ENCODE measurements around the gene TEX13B. TPM values are rescaled to one million over a fixed set of nuclear protein-coding genes. Genes with fewer than 3 reads are reported as not detected.
A peak's percentile ranks its signal among the peaks of the same experiment; 100 is the strongest.

The TEX13B gene
- total RNA-seq, 1 donor from 2014 or later = not detected

- Histone ChIP-seq H3K27me3 (ENCODE audit: control insufficient read depth, insufficient read depth, low read length) (no peaks in the 10 kb centered on the region), H3K36me3 (ENCODE audit: control insufficient read depth, insufficient read depth, low read length) (no peaks in the 10 kb centered on the region)
- no peak for DNase-seq (ENCODE audit: low read depth)
Measured at GRCh38 chrX:108022491-108023089, 40.4 kb upstream of the TEX13B start.

GRCh38 chrX:108020631-108021030 is 38.5 kb upstream of the TEX13B start:
- TF ChIP-seq CTCF (IDR thresholded peaks at IDR 0.05; ENCODE audit: insufficient read depth, low read length, poor library complexity, severe bottlenecking) = peak; percentile 48
- DNase-seq (ENCODE audit: low read depth) = no peak
- Histone ChIP-seq H3K27me3 (ENCODE audit: control insufficient read depth, insufficient read depth, low read length) (no peaks in the 10 kb centered on the region), H3K4me3 (ENCODE audit: low read depth, low read length) (no peak overlapping the region), H3K36me3 (ENCODE audit: control insufficient read depth, insufficient read depth, low read length) (no peaks in the 10 kb centered on the region)

More at GRCh38 chrX:108022491-108023089, 40.4 kb upstream of the TEX13B start:
- no peak overlapping the region for H3K4me3 ChIP-seq (ENCODE audit: low read depth, low read length)
- no peak for TF ChIP-seq CTCF (IDR thresholded peaks at IDR 0.05; ENCODE audit: insufficient read depth, low read length, poor library complexity, severe bottlenecking)

- no peak for DNase-seq (ENCODE audit: low read depth)
- no peak for TF ChIP-seq CTCF (IDR thresholded peaks at IDR 0.05; ENCODE audit: insufficient read depth, low read length, poor library complexity, severe bottlenecking)
- H3K4me3 ChIP-seq (ENCODE audit: low read depth, low read length) = no peak overlapping the region
- H3K27me3 ChIP-seq (ENCODE audit: control insufficient read depth, insufficient read depth, low read length) = no peaks in the 10 kb centered on the region
- no peaks in the 10 kb centered on the region for H3K36me3 ChIP-seq (ENCODE audit: control insufficient read depth, insufficient read depth, low read length)
Measured at GRCh38 chrX:108019382-108019875, 37.3 kb upstream of the TEX13B start.

- no peak for DNase-seq (ENCODE audit: low read depth)
- H3K27me3 ChIP-seq (ENCODE audit: control insufficient read depth, insufficient read depth, low read length) = no peaks in the 10 kb centered on the region
- H3K36me3 ChIP-seq (ENCODE audit: control insufficient read depth, insufficient read depth, low read length) = no peaks in the 10 kb centered on the region
- no peak overlapping the region for H3K4me3 ChIP-seq (ENCODE audit: low read depth, low read length)
- TF ChIP-seq CTCF (IDR thresholded peaks at IDR 0.05; ENCODE audit: insufficient read depth, low read length, poor library complexity, severe bottlenecking) = no peak
Measured at GRCh38 chrX:108018656-108019381, 36.6 kb upstream of the TEX13B start.

- Histone ChIP-seq H3K27me3 (ENCODE audit: control insufficient read depth, insufficient read depth, low read length) (no peaks in the 10 kb centered on the region), H3K4me3 (ENCODE audit: low read depth, low read length) (no peak overlapping the region), H3K36me3 (ENCODE audit: control insufficient read depth, insufficient read depth, low read length) (no peaks in the 10 kb centered on the region)
- no peak for DNase-seq (ENCODE audit: low read depth)
- peak; percentile 44 for TF ChIP-seq CTCF (IDR thresholded peaks at IDR 0.05; ENCODE audit: insufficient read depth, low read length, poor library complexity, severe bottlenecking)
Measured at GRCh38 chrX:108001218-108001814, 19.1 kb upstream of the TEX13B start.
